ENCODE measurements around the gene DBI. TPM values are rescaled to one million over a fixed set of nuclear protein-coding genes. Genes with fewer than 3 reads are reported as not detected.
A peak's percentile ranks its signal among the peaks of the same experiment; 100 is the strongest.

Gene DBI
- total RNA-seq, 1 donor from 2014 or later = 125 TPM

DNA sequence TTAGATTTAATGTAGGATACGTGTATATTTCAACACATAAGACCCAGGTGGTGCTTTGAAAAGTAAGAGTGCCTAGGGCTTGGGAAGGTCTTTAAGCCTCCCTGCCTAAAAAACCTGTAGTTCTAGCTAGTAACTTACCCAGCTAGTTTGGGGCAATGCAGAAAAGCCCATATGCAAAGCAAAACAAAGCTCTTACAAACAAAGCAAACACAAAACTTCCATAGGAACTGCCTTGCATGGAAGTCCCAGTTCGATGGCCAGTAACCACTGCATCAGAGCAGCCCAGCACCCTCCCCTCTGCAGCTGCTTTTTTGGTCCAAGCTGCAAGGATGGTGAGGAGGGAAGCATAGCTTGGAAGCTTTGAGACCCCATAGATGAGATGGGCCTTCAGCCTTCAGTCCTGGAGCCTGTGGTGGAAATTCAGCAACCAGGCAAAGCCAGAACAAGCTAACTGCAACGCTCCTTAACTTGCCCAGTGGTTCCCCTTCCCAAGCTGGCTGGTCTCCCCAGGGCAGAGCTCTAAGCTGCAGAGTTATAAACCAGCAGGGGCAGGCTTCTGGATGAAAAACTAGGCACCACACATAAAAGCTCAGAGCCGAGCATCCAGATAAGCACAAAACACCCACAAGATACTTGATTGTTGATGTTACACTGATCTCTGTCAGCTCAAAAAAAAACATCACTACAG, 16.3 kb upstream of the DBI start:
- no peak for DNase-seq (ENCODE audit: extremely low spot score, unreplicated experiment)
- Mint-ChIP-seq H3K36me3 (no peaks in the 10 kb centered on the region), H3K4me1 (ENCODE audit: unreplicated experiment) (peaks cover 5% of the 10 kb centered on the region), H3K27ac (peak overlapping the region; percentile 93), H3K27me3 (no peaks in the 10 kb centered on the region), H3K9me3 (no peaks in the 10 kb centered on the region), H3K4me3 (peak overlapping the region; percentile 14)
- TF ChIP-seq CTCF (conservative IDR thresholded peaks at IDR 0.05) = peak; percentile 15

GRCh38 chr2:119352357-119352756, 14.4 kb upstream of the DBI start:
- H3K27me3 Mint-ChIP-seq = no peaks in the 10 kb centered on the region
- H3K9me3 Mint-ChIP-seq = no peaks in the 10 kb centered on the region
- H3K27ac Mint-ChIP-seq = no peak overlapping the region
- DNase-seq (ENCODE audit: extremely low spot score, unreplicated experiment) = no peak
- TF ChIP-seq CTCF (conservative IDR thresholded peaks at IDR 0.05) = no peak
- H3K36me3 Mint-ChIP-seq = no peaks in the 10 kb centered on the region
- H3K4me1 Mint-ChIP-seq (ENCODE audit: unreplicated experiment) = peaks cover 5% of the 10 kb centered on the region
- no peak overlapping the region for H3K4me3 Mint-ChIP-seq

- Mint-ChIP-seq H3K27me3 (no peaks in the 10 kb centered on the region), H3K27ac (no peak overlapping the region), H3K9me3 (no peaks in the 10 kb centered on the region), H3K4me1 (ENCODE audit: unreplicated experiment) (no peaks in the 10 kb centered on the region), H3K36me3 (no peaks in the 10 kb centered on the region), H3K4me3 (no peak overlapping the region)
- DNase-seq (ENCODE audit: extremely low spot score, unreplicated experiment) = no peak
- TF ChIP-seq CTCF (conservative IDR thresholded peaks at IDR 0.05) = no peak
These were observed 11.9 kb upstream of the DBI start for GRCh38 chr2:119354860-119355259.

DNA sequence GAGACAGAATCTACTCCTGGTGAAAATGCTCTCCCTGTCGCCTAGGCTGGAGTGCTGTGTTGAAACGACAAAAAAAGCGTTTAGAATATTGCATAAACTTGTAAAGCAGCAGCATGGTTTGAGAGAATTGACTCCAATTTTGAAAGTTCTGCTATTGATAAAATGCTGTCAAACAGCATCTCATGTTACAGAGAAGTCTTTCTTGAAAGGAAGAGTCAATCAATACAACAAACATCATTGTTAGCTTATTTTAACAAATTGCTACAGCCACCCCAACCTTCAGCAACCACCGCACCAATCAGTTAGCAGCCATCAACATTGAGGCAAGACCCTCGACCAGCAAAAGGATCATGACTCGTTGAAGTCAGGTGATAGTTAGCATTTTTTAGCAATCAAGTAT, 7.0 kb upstream of the DBI start:
- H3K27me3 Mint-ChIP-seq = no peaks in the 10 kb centered on the region
- no peaks in the 10 kb centered on the region for H3K9me3 Mint-ChIP-seq
- no peak for TF ChIP-seq CTCF (conservative IDR thresholded peaks at IDR 0.05)

DNA sequence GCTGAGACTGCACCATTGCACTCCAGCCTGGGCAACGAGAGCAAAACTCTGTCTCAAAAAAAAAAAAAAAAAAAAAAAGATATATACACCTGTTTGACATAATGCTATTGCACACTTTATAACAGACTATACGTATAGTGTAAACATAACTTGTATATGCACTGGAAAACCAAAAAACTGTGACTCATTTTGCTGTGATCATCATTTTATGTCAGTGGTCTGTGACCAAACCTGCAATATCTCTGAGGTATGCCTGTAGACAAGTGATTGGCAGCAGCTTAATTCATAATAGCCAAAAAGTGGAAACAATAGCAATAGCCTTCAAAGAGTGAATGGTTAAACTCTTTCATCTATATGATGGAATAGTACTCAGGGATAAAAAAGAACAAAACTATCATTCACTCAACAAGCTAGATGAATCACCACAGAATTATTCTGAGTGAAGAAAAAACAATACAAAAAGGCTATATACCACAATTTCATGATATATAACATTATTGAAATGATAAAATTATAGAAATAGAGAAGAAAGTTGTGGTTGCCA, 6.3 kb upstream of the DBI start:
- no peaks in the 10 kb centered on the region for H3K36me3 Mint-ChIP-seq
- no peak for TF ChIP-seq CTCF (conservative IDR thresholded peaks at IDR 0.05)
- H3K27me3 Mint-ChIP-seq = no peaks in the 10 kb centered on the region
- H3K27ac Mint-ChIP-seq = no peak overlapping the region
- H3K4me1 Mint-ChIP-seq (ENCODE audit: unreplicated experiment) = peaks cover 7% of the 10 kb centered on the region
- DNase-seq (ENCODE audit: extremely low spot score, unreplicated experiment) = no peak
- no peak overlapping the region for H3K4me3 Mint-ChIP-seq
- H3K9me3 Mint-ChIP-seq = no peaks in the 10 kb centered on the region

More for the DNA sequence above, 7.0 kb upstream of the DBI start:
- Mint-ChIP-seq H3K4me3 (no peak overlapping the region), H3K36me3 (no peaks in the 10 kb centered on the region), H3K27ac (no peak overlapping the region), H3K4me1 (ENCODE audit: unreplicated experiment) (no peaks in the 10 kb centered on the region)
- no peak for DNase-seq (ENCODE audit: extremely low spot score, unreplicated experiment)

Data from type B pancreatic cell (in vitro differentiated cells).